Activated B cell treated with CpG ODN at 0.5 μM for 24 hours (primary cell): Measurements from ENCODE around the gene EEFSEC. TPM values are rescaled to one million over a fixed set of nuclear protein-coding genes. Genes with fewer than 3 reads are reported as not detected.

Source experiments
- ATAC-seq: fragments of 200-7000 bp; cut with Tn5 transposase; one replicate; pipeline ENCODE4 v1.10.0; 2021; ENCODE audit warnings: low read depth, mild to moderate bottlenecking, moderate library complexity
- CTCF ChIA-PET: fragments of 350-600 bp; sonication (Branson Sonifier 250); formaldehyde crosslinking; loops from one replicate; lab custom pipeline; 2021; ENCODE audit warnings: antibody characterized with exemption; lab: Charles Lee
- POLR2A ChIA-PET: fragments of 350-600 bp; sonication (Branson Sonifier 250); formaldehyde crosslinking; loops from one replicate; lab custom pipeline; 2021; ENCODE audit warnings: antibody characterized with exemption; lab: Charles Lee
- DNase-seq: peaks from one replicate; pipeline ENCODE4 v3.0.0; 2022
- H3K27ac Mint-ChIP-seq: one replicate; pipeline ENCODE4 v1.8.0; 2020; ENCODE audit warnings: mixed read lengths
- H3K27me3 Mint-ChIP-seq: one replicate; pipeline ENCODE4 v1.8.0; 2021; ENCODE audit warnings: mixed read lengths
- H3K36me3 Mint-ChIP-seq: one replicate; pipeline ENCODE4 v1.8.0; 2021; ENCODE audit warnings: low read depth, mixed read lengths
- H3K4me1 Mint-ChIP-seq: one replicate; pipeline ENCODE4 v1.8.0; 2021; ENCODE audit warnings: mixed read lengths
- H3K4me3 Mint-ChIP-seq: one replicate; pipeline ENCODE4 v1.8.0; 2020; ENCODE audit warnings: mild to moderate bottlenecking, mixed read lengths
- H3K9me3 Mint-ChIP-seq: one replicate; pipeline ENCODE4 v1.8.0; 2020; ENCODE audit warnings: mixed read lengths
- intact Hi-C: fragments of 100-400 bp; cut with micrococcal nuclease; formaldehyde crosslinking; loops from one replicate; pipeline ENCODE4 v1.15.1; 2024
- total RNA-seq: library from RNA; stranded (reverse); gene quantifications from 2 replicates; pipeline ENCODE4 v1.2.3, GENCODE V29; 2022
- TF ChIP-seq, protein P1 (sequence below): fragments of 200-600 bp; IDR thresholded peaks from one replicate; pipeline ENCODE4 v1.8.0; 2022; ENCODE audit warnings: antibody characterized with exemption, mild to moderate bottlenecking

EEFSEC gene
- total RNA-seq, 1 donor from 2014 or later: 20.0 TPM

DNA sequence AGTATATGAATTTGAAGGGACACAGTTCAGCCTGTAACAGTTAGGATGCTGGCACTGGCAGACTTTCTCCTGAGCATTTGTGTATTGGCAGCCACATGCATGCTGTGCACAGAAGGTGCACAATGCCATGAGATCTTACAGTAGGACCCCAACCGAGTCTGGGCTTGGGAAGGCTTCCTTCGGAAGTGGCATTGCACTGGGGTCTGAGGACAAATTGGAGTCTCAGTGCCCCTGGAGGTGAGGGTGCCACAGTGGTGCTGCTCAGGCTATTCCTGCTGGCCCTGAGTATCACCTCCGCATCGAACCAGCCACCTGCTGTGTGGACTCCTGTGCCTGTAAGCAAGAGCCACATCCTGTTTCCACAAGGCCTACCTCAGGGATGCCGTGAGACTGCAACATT lies 213.9 kb downstream of the EEFSEC start:
- TF ChIP-seq, protein P1, sequence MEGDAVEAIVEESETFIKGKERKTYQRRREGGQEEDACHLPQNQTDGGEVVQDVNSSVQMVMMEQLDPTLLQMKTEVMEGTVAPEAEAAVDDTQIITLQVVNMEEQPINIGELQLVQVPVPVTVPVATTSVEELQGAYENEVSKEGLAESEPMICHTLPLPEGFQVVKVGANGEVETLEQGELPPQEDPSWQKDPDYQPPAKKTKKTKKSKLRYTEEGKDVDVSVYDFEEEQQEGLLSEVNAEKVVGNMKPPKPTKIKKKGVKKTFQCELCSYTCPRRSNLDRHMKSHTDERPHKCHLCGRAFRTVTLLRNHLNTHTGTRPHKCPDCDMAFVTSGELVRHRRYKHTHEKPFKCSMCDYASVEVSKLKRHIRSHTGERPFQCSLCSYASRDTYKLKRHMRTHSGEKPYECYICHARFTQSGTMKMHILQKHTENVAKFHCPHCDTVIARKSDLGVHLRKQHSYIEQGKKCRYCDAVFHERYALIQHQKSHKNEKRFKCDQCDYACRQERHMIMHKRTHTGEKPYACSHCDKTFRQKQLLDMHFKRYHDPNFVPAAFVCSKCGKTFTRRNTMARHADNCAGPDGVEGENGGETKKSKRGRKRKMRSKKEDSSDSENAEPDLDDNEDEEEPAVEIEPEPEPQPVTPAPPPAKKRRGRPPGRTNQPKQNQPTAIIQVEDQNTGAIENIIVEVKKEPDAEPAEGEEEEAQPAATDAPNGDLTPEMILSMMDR: no peak
- ChIA-PET CTCF (no interaction called here), POLR2A (no interaction called here)
- intact Hi-C loops: no loop called here
- Mint-ChIP-seq H3K27me3 (no peaks in the 10 kb centered on the region), H3K36me3 (peaks cover 34% of the 10 kb centered on the region), H3K9me3 (no peaks in the 10 kb centered on the region), H3K4me1 (peaks cover 21% of the 10 kb centered on the region), H3K4me3 (no peak overlapping the region), H3K27ac (no peak overlapping the region)
- ATAC-seq (no peak), DNase-seq (no peak)

DNA sequence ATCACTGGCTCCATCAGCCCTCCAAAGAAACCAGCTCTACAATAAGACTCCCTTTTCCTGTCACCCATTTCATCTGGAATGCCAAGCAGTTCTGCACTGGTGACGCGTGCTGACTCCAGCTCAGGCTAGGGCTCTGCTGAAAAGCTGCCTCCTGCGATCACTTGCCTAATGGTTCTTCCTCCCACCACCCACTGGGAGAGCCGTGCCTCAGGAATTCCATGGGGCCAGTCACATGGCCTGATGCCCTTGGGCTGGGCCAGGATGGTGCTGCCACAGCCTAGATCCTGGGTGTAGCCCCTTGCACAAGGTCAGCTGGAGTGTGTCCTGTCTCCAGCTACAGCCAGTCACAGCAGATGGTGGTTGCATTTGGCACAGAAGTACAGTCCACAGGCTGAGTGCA lies 214.5 kb downstream of the EEFSEC start:
- CTCF ChIA-PET: no interaction called here
- peaks cover 21% of the 10 kb centered on the region for H3K4me1 Mint-ChIP-seq
- TF ChIP-seq, protein P1: no peak
- H3K36me3 Mint-ChIP-seq: peaks cover 28% of the 10 kb centered on the region
- POLR2A ChIA-PET: no interaction called here
- intact Hi-C loops: no loop called here
- no peak for DNase-seq
- H3K9me3 Mint-ChIP-seq: no peaks in the 10 kb centered on the region
- H3K27ac Mint-ChIP-seq: no peak overlapping the region
- no peak for ATAC-seq
- no peaks in the 10 kb centered on the region for H3K27me3 Mint-ChIP-seq
- H3K4me3 Mint-ChIP-seq: no peak overlapping the region

DNA sequence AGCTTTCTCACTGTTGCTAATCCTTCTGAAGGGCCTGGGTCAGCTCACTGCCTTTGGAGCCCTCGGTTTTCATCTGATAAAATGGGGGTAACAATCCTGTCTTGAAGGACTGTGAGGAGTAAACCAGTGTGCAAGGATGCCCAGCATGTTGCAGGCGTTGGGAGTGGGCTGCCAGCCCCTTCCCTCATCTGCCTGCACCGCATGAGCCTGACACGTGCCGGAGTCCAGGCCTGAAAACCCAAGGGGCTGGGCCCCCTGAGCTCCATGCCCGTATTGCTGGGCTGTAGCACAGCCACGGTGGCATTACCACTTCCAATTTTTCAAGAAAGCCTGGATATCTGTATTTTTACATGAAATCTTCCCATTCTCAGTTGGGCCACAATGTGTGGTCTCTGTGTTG lies 215.3 kb downstream of the EEFSEC start:
- no peak for DNase-seq
- ChIA-PET POLR2A (no interaction called here), CTCF (no interaction called here)
- Mint-ChIP-seq H3K27ac (no peak overlapping the region), H3K4me3 (no peak overlapping the region), H3K27me3 (no peaks in the 10 kb centered on the region), H3K9me3 (no peaks in the 10 kb centered on the region), H3K36me3 (peaks cover 27% of the 10 kb centered on the region), H3K4me1 (peaks cover 21% of the 10 kb centered on the region)
- ATAC-seq: no peak
- TF ChIP-seq, protein P1: no peak
- intact Hi-C loops: no loop called here

DNA sequence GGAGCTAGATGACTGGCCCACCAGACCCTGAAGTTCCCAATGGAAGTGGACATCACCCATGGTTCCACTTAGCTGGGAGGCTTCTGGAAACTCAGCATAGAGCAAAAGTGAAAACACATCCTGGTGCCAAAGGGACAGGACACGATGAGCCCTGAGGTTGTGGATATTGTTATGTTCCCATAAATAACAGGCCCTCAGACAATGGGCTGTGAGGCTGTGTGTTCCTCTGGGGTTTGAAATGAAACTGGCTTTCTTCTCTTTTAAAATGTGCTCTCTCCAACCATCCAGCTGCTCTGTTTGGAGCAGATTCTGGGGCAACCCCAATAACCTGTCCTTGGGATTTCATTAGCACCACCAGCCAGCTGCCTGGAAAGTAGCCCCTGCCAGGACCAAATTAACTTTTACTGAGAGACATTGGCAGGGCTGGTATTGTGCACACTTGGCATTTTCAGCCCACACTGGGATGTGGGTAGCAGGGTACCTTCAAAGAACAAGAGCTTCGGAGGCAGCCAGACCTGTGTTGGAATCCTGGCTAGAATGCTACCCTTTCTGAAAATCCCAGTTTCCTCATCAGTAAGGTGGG lies 215.9 kb downstream of the EEFSEC start:
- TF ChIP-seq, protein P1: no peak
- Mint-ChIP-seq H3K27ac (no peak overlapping the region), H3K36me3 (peaks cover 25% of the 10 kb centered on the region), H3K4me1 (peaks cover 25% of the 10 kb centered on the region), H3K9me3 (no peaks in the 10 kb centered on the region), H3K4me3 (no peak overlapping the region), H3K27me3 (no peaks in the 10 kb centered on the region)
- ATAC-seq (no peak), DNase-seq (no peak)
- ChIA-PET CTCF (no interaction called here), POLR2A (no interaction called here)
- intact Hi-C loops: no loop called here

DNA sequence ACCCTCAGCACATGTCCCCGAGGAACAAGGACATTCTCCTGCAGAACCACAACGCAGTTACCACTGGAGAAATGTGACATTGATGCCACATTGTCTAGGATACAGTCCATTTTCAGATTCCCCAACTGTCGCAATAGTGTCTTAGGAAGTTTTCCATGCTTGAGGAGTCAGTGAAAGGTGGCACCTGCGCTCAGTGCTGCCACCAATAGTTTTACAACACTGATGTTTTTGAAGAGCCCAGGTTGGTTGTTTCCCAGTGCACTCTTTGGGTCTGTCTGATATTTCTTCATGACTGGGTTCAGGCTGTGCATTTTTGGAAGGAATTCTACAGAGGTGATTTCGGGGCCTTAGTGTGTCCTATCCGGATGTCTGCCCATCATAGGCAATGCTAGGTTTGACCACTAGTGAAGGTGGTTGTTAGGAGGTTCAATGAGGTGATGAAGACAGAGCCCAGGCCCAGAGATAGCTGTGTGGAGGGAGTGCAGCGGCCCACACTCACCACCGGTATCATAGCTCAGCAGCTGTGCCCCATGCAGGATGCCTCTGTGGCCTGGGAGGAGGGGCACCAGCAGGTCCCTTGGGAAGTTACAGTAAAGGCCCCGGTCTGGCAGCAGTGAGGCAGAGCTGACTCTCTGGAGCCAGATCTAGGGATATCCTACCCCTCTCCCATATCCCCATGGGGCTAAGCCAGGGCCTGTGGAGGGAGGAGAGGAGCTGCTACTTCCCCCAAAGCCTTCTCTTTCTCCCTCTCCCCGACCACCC lies 216.8 kb downstream of the EEFSEC start:
- peaks cover 30% of the 10 kb centered on the region for H3K4me1 Mint-ChIP-seq
- ChIA-PET CTCF (no interaction called here), POLR2A (no interaction called here)
- no peak overlapping the region for H3K4me3 Mint-ChIP-seq
- ATAC-seq (peak; percentile 82), DNase-seq (no peak)
- H3K9me3 Mint-ChIP-seq: no peaks in the 10 kb centered on the region
- intact Hi-C loops: no loop called here
- no peak overlapping the region for H3K27ac Mint-ChIP-seq
- TF ChIP-seq, protein P1: no peak
- no peaks in the 10 kb centered on the region for H3K27me3 Mint-ChIP-seq
- peaks cover 24% of the 10 kb centered on the region for H3K36me3 Mint-ChIP-seq
